A549 (cell line): ENCODE data around the gene DUSP19.

ENCODE experiments used
- CEBPB ChIP-seq, 2 experiments: fragments of >200 bp in 1 of 2; sonication (Bioruptor Twin) in 1 of 2; formaldehyde crosslinking in 1 of 2; IDR thresholded peaks; 2 replicates each; pipeline ENCODE4 v1.6.1; 2012 to 2016
- CTCF ChIP-seq: fragments of >200 bp; sonication (Bioruptor Twin); formaldehyde crosslinking; IDR thresholded peaks from 3 replicates; pipeline ENCODE4 v1.5.1; 2016
- EP300 ChIP-seq, 2 experiments: fragments of >200 bp; sonication (Bioruptor Twin); formaldehyde crosslinking; IDR thresholded peaks; 2 replicates in 1 of 2; 3 replicates in 1 of 2; pipeline ENCODE4 v1.6.1; 2016 to 2017
- KDM1A ChIP-seq: fragments of 200-600 bp; sonication (generic); IDR thresholded peaks from 2 replicates; pipeline ENCODE4 v1.6.1; 2016; ENCODE audit warnings: low read depth, mild to moderate bottlenecking
- KDM5A ChIP-seq: fragments of 200-600 bp; sonication (generic); IDR thresholded peaks from 2 replicates; pipeline ENCODE4 v1.6.1; 2016; ENCODE audit warnings: antibody characterized with exemption, mild to moderate bottlenecking
- MAX ChIP-seq: IDR thresholded peaks from 2 replicates; pipeline ENCODE4 v1.6.1; 2012
- MYC ChIP-seq: IDR thresholded peaks from 2 replicates; pipeline ENCODE4 v1.6.1; 2012; ENCODE audit warnings: mild to moderate bottlenecking, inconsistent platforms, low read length, improper control_type of control experiment, borderline replicate concordance
- RAD21 ChIP-seq, 2 experiments: fragments of >200 bp in 1 of 2; sonication (Bioruptor Twin) in 1 of 2; formaldehyde crosslinking in 1 of 2; IDR thresholded peaks in 1 of 2; conservative IDR thresholded peaks in 1 of 2; 2 replicates in 1 of 2; 3 replicates in 1 of 2; pipeline ENCODE4 v1.6.1; 2012 to 2018; ENCODE audit warnings: inconsistent platforms in 1 of 2
- REST ChIP-seq: fragments of 200-600 bp; sonication (generic); IDR thresholded peaks from 2 replicates; pipeline ENCODE4 v1.6.1; 2016; ENCODE audit warnings: antibody characterized with exemption, mild to moderate bottlenecking, moderate library complexity
- RFX5 ChIP-seq: fragments of 450-650 bp; IDR thresholded peaks from 2 replicates; pipeline ENCODE4 v1.7.1; 2014; ENCODE audit warnings: antibody characterized with exemption, mild to moderate bottlenecking, moderate library complexity
- RNF2 ChIP-seq: fragments of 200-600 bp; sonication (generic); IDR thresholded peaks from 2 replicates; pipeline ENCODE4 v1.6.1; 2016; ENCODE audit warnings: low read depth, mild to moderate bottlenecking, antibody characterized with exemption, moderate library complexity, borderline replicate concordance
- SREBF2 ChIP-seq: fragments of 450-650 bp; IDR thresholded peaks from 2 replicates; pipeline ENCODE4 v1.6.1; 2014; ENCODE audit warnings: mild to moderate bottlenecking, moderate library complexity
- TFCP2L1 ChIP-seq: fragments of 250-450 bp; sonication (Bioruptor Pico); IDR thresholded peaks from 2 replicates; pipeline ENCODE4 v1.5.0; 2021; ENCODE audit warnings: mild to moderate bottlenecking
- ZFP36 ChIP-seq: fragments of 450-650 bp; IDR thresholded peaks from 2 replicates; pipeline ENCODE4 v1.6.1; 2014; ENCODE audit warnings: borderline replicate concordance; ENCODE audit not compliant: partially characterized antibody

DNA sequence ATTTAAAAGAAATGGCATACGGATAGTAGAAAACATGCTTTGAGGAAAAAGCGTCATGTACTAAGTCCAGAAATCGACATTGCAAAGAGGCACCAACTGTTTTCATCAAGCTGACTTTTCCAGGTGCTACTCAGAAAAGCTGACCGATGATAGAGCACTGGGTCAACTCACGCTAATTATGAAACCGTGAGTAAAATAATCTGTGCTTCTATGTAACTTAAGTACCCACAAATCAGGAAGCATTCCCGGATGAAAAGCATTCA, 45.3 kb downstream of the DUSP19 start:
- no peak for TF ChIP-seq CTCF
- no peak for TF ChIP-seq TFCP2L1 (CRISPR knock-in tag)
- no peak for TF ChIP-seq KDM1A
- TF ChIP-seq MAX = no peak
- TF ChIP-seq REST = no peak
- TF ChIP-seq SREBF2 = no peak
- no peak for TF ChIP-seq CEBPB (IDR thresholded peaks at IDR 0.05)
- no peak for TF ChIP-seq RAD21 (conservative IDR thresholded peaks at IDR 0.05 in 1 of 2, IDR thresholded peaks at IDR 0.05 in 1 of 2)
- TF ChIP-seq ZFP36 = no peak
- no peak for TF ChIP-seq KDM5A
- no peak for TF ChIP-seq MYC
- TF ChIP-seq RNF2 = no peak
- TF ChIP-seq EP300 (IDR thresholded peaks at IDR 0.05) = no peak
- TF ChIP-seq RFX5 = no peak
